Prostate gland (tissue), 2 donors: Measurements from ENCODE around the gene KLK10. TPM values are rescaled to one million over a fixed set of nuclear protein-coding genes. Genes with fewer than 3 reads are reported as not detected.

Experiments
- DNase-seq: peaks from one replicate; pipeline ENCODE4 v3.0.0-alpha.2; 2019; ENCODE audit warnings: low spot score
- H3K27ac ChIP-seq, 2 donors: fragments of 200-600 bp; sonication (generic); 2 replicates each; pipeline ENCODE4 v1.5.1; 2017 to 2019
- H3K27me3 ChIP-seq: fragments of 200-600 bp; sonication (generic); replicated peaks from 2 replicates; pipeline ENCODE4 v1.5.1; 2019; ENCODE audit not compliant: insufficient read depth
- H3K36me3 ChIP-seq, 2 donors: fragments of 200-600 bp; sonication (generic); 1 replicate in 1 of 2; 2 replicates in 1 of 2; pipeline versions ENCODE4 v1.5.1 to v1.8.1; 2017 to 2019
- H3K4me1 ChIP-seq: fragments of 200-600 bp; sonication (generic); replicated peaks from 2 replicates; pipeline ENCODE4 v1.5.1; 2019
- H3K4me3 ChIP-seq, 2 donors: fragments of 200-600 bp; sonication (generic); 2 replicates each; pipeline ENCODE4 v1.5.1; 2017 to 2019
- H3K9me3 ChIP-seq: fragments of 200-600 bp; sonication (generic); 2 replicates; pipeline ENCODE4 v1.5.1; 2017
- CTCF ChIP-seq, 4 experiments: fragments of 200-600 bp in 2 of 4; fragments of 450-650 bp in 2 of 4; sonication (generic) in 2 of 4; IDR thresholded peaks; 1 replicate in 3 of 4; 2 replicates in 1 of 4; pipeline ENCODE4 v1.5.1; 2016 to 2019; ENCODE audit warnings: antibody characterized with exemption in 4 of 4, mild to moderate bottlenecking in 2 of 4, moderate library complexity in 2 of 4
- POLR2A ChIP-seq: fragments of 450-650 bp; IDR thresholded peaks from one replicate; pipeline ENCODE4 v1.6.1; 2016; ENCODE audit warnings: antibody characterized with exemption, mild to moderate bottlenecking
- POLR2AphosphoS5 ChIP-seq: sonication (generic); formaldehyde crosslinking; IDR thresholded peaks from one replicate; pipeline ENCODE4 v1.6.1; 2017; ENCODE audit warnings: antibody characterized with exemption
- WGBS: methylation state at CpG from one replicate; pipeline ENCODE4 v1.1.5; 2018; 5-methylcytosine and 5-hydroxymethylcytosine counted together
- intact Hi-C: fragments of 100-400 bp; cut with DNase I; formaldehyde crosslinking; loops from one replicate; pipeline ENCODE4 v1.14.2; 2022
- total RNA-seq, 2 donors: library from RNA; depleted of rRNA; stranded (reverse); fragments of >200 nt; gene quantifications; one replicate each; pipeline ENCODE4 v1.1.0, GENCODE V29; 2016

KLK10 gene
- total RNA-seq, 2 donors from 2014 or later, result 7.4 to 49.6 TPM

DNA sequence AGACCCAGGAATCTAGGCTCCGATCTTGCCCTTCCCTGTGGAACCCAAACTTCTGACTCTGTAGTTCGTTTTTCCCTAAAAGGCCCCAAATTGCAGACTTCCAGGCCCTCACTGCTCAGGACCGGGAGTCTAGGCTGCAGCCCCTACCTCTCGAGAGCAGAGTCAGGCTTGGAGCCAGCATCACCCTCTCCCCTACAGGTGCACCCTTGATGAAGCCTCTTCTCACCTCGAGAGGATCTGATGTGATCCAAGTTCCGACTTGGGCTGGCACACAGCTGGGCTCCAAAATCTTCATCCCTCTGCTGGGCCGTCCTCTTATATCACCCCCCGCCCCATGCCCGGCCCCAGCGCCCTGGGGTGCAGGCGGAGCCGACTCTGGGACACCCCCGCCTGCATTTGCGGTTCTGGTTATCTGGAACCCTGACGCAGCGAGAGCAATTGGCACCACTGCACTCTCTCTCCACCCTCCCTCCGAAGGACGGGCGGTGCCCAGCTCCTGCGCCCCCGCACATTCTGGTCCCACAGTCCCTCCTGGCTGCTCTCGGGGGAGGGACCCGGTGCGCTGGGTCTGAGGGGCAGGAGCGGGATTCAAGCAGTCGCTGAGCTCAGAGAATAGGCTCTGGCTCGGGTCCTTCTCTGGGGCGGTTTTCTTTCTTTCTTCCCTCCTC is 35.8 kb downstream of the KLK10 start, which contains the start of gene KLK7:
KLK7 (minus strand) TSS at position 293 of the 668 bp plus-strand sequence. CDS start 1,518 bp downstream, outside the sequence.
- no peak for TF ChIP-seq POLR2AphosphoS5
- TF ChIP-seq CTCF (IDR thresholded peaks at IDR 0.05), result no peak
- TF ChIP-seq POLR2A, result no peak
- H3K9me3 ChIP-seq, result no peaks in the 10 kb centered on the region
- DNase-seq, result no peak
- 16% methylated on average over 28 of the region's 28 CpGs for WGBS
- H3K36me3 ChIP-seq, result no peaks in the 10 kb centered on the region
- no peaks in the 10 kb centered on the region for H3K4me1 ChIP-seq
- H3K27me3 ChIP-seq, result no peaks in the 10 kb centered on the region
- no peak within 1 kb of the TSS for H3K27ac ChIP-seq
- intact Hi-C loops, result no loop called here
- no peak within 1 kb of the TSS for H3K4me3 ChIP-seq

GRCh38 chr19:50982186-50982585 is 37.3 kb downstream of the KLK10 start:
- H3K4me3 ChIP-seq, result no peak overlapping the region
- no peaks in the 10 kb centered on the region for H3K4me1 ChIP-seq
- DNase-seq, result no peak
- intact Hi-C loops, result no loop called here
- WGBS, result 80% methylated on average over 4 of the region's 4 CpGs
- H3K9me3 ChIP-seq, result no peaks in the 10 kb centered on the region
- H3K36me3 ChIP-seq, result no peaks in the 10 kb centered on the region
- H3K27ac ChIP-seq, result no peak overlapping the region
- H3K27me3 ChIP-seq, result no peaks in the 10 kb centered on the region
- TF ChIP-seq CTCF (IDR thresholded peaks at IDR 0.05), result no peak
- no peak for TF ChIP-seq POLR2A
- no peak for TF ChIP-seq POLR2AphosphoS5

- H3K27me3 ChIP-seq, result no peaks in the 10 kb centered on the region
- no peak overlapping the region for H3K4me3 ChIP-seq
- DNase-seq, result no peak
- TF ChIP-seq POLR2A (no peak), CTCF (IDR thresholded peaks at IDR 0.05) (no peak), POLR2AphosphoS5 (no peak)
- intact Hi-C loops, result no loop called here
- H3K36me3 ChIP-seq, result no peaks in the 10 kb centered on the region
- no peaks in the 10 kb centered on the region for H3K4me1 ChIP-seq
- WGBS, result 52% methylated on average over 11 of the region's 11 CpGs
- no peak overlapping the region for H3K27ac ChIP-seq
- no peaks in the 10 kb centered on the region for H3K9me3 ChIP-seq
Observed at GRCh38 chr19:50981587-50982146, 37.8 kb downstream of the KLK10 start.

DNA sequence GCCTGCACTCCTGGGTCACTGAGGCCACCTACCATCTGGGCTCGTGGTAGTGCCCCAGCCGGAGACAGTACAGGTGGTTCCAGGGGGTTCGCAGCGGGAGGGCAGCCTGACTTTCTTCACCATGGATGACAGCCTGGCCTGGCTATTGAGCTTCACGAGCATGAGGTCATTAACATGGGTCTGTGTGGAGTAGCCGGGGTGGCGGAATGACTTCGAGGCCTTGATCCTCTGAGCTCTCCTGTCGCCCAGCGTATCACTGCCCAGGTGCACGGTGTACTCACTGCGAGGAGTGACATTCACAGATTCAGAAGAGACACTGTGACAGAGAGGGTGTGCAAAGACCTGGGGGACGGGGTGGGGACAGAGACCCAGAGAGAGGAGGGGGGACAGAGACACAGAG is 39.3 kb downstream of the KLK10 start:
- no peaks in the 10 kb centered on the region for H3K9me3 ChIP-seq
- H3K27ac ChIP-seq, result no peak overlapping the region
- no peaks in the 10 kb centered on the region for H3K36me3 ChIP-seq
- TF ChIP-seq POLR2AphosphoS5 (no peak), POLR2A (no peak), CTCF (IDR thresholded peaks at IDR 0.05) (no peak)
- 47% methylated on average over 12 of the region's 13 CpGs for WGBS
- H3K4me1 ChIP-seq, result no peaks in the 10 kb centered on the region
- DNase-seq, result no peak
- no peak overlapping the region for H3K4me3 ChIP-seq
- intact Hi-C loops, result no loop called here
- no peaks in the 10 kb centered on the region for H3K27me3 ChIP-seq

DNA sequence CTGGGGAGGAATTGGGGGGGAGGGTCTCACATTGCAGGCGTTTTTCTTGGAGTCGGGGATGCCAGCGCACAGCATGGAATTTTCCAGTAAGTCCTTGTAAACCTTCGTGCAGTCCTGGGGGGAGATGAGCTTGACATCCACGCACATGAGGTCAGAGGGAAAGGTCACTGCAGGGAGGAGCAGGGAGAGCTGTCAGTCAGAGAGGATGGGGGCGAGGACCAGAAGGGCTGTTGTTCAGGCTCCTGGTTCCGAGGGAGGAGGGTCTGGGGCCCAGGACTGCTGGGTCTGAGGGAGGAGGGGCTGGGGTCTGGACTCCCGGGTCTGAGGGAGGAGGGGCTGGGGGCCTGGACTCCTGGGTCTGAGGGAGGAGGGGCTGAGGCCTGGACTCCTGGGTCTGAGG is 39.8 kb downstream of the KLK10 start:
- DNase-seq, result no peak
- intact Hi-C loops, result no loop called here
- 56% methylated on average over 8 of the region's 8 CpGs for WGBS
- H3K27me3 ChIP-seq, result no peaks in the 10 kb centered on the region
- H3K9me3 ChIP-seq, result no peaks in the 10 kb centered on the region
- TF ChIP-seq POLR2A (no peak), POLR2AphosphoS5 (no peak), CTCF (IDR thresholded peaks at IDR 0.05) (no peak)
- no peak overlapping the region for H3K4me3 ChIP-seq
- no peaks in the 10 kb centered on the region for H3K4me1 ChIP-seq
- H3K27ac ChIP-seq, result no peak overlapping the region
- no peaks in the 10 kb centered on the region for H3K36me3 ChIP-seq
